Measurements from ENCODE around the gene IGSF3.

GRCh38 chr1:116605315-116605714 lies 62.2 kb downstream of the IGSF3 start:
- TF ChIP-seq CTCF (IDR thresholded peaks at IDR 0.05) (no peak), POLR2A (IDR thresholded peaks at IDR 0.05) (no peak)

Measured in sigmoid colon (tissue), 3 donors.